ENCODE measurements around the gene PTPRE.

GRCh38 chr10:128003521-128003920 is 96.6 kb downstream of the PTPRE start:
- TF ChIP-seq, protein P1, sequence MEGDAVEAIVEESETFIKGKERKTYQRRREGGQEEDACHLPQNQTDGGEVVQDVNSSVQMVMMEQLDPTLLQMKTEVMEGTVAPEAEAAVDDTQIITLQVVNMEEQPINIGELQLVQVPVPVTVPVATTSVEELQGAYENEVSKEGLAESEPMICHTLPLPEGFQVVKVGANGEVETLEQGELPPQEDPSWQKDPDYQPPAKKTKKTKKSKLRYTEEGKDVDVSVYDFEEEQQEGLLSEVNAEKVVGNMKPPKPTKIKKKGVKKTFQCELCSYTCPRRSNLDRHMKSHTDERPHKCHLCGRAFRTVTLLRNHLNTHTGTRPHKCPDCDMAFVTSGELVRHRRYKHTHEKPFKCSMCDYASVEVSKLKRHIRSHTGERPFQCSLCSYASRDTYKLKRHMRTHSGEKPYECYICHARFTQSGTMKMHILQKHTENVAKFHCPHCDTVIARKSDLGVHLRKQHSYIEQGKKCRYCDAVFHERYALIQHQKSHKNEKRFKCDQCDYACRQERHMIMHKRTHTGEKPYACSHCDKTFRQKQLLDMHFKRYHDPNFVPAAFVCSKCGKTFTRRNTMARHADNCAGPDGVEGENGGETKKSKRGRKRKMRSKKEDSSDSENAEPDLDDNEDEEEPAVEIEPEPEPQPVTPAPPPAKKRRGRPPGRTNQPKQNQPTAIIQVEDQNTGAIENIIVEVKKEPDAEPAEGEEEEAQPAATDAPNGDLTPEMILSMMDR (conservative IDR thresholded peaks at IDR 0.05; ENCODE audit: low read length): no peak
- no peak for TF ChIP-seq EZH2phosphoT487 (IDR thresholded peaks at IDR 0.05; ENCODE audit: borderline replicate concordance)

Measured in Loucy (cell line).